ENCODE data around the gene OR10G3. TPM values are rescaled to one million over a fixed set of nuclear protein-coding genes. Genes with fewer than 3 reads are reported as not detected.
"Not testable (repeated sequence)": the region's sequence is repeated elsewhere in the genome, so short reads cannot be mapped to it uniquely, and the experiment has no call there.

Gene OR10G3
- total RNA-seq = not detected

GRCh38 chr14:21579976-21580375, at the start of gene OR10G3:
Gene OR10G3, minus strand, starts transcription at chr14:21580076. Its CDS starts 9,332 bp downstream, at chr14:21570744.
- DNase-seq (no peak), ATAC-seq (ENCODE audit: low read depth) (no peak)
- no peaks in the 10 kb centered on the region for H3K9me3 Mint-ChIP-seq
- no peak within 1 kb of the TSS for H3K4me3 Mint-ChIP-seq
- H3K36me3 Mint-ChIP-seq = no peaks in the 10 kb centered on the region
- H3K27ac Mint-ChIP-seq = no peak within 1 kb of the TSS
- POLR2A ChIA-PET = no interaction called here
- peaks cover 29% of the 10 kb centered on the region for H3K27me3 Mint-ChIP-seq
- no peaks in the 10 kb centered on the region for H3K4me1 Mint-ChIP-seq

- Mint-ChIP-seq H3K4me1 (no peaks in the 10 kb centered on the region), H3K36me3 (no peaks in the 10 kb centered on the region), H3K9me3 (peaks cover 2% of the 10 kb centered on the region), H3K27me3 (peaks cover 12% of the 10 kb centered on the region), H3K4me3 (no peak overlapping the region), H3K27ac (no peak overlapping the region)
- DNase-seq = no peak
- no peak for ATAC-seq (ENCODE audit: low read depth)
- POLR2A ChIA-PET = no interaction called here
Observed at GRCh38 chr14:21626491-21627230, 46.8 kb upstream of the OR10G3 start.

GRCh38 chr14:21617614-21618013, 37.7 kb upstream of the OR10G3 start:
- no peak for DNase-seq
- POLR2A ChIA-PET = no interaction called here
- no peaks in the 10 kb centered on the region for H3K36me3 Mint-ChIP-seq
- no peak overlapping the region for H3K27ac Mint-ChIP-seq
- H3K4me1 Mint-ChIP-seq = no peaks in the 10 kb centered on the region
- H3K27me3 Mint-ChIP-seq = peaks cover 26% of the 10 kb centered on the region
- ATAC-seq (ENCODE audit: low read depth) = no peak
- H3K4me3 Mint-ChIP-seq = no peak overlapping the region
- H3K9me3 Mint-ChIP-seq = no peaks in the 10 kb centered on the region

GRCh38 chr14:21614240-21614639, 34.4 kb upstream of the OR10G3 start:
- Mint-ChIP-seq H3K27me3 (peaks cover 12% of the 10 kb centered on the region), H3K4me3 (no peak overlapping the region), H3K9me3 (no peaks in the 10 kb centered on the region), H3K27ac (no peak overlapping the region), H3K36me3 (no peaks in the 10 kb centered on the region), H3K4me1 (no peaks in the 10 kb centered on the region)
- no peak for ATAC-seq (ENCODE audit: low read depth)
- no peak for DNase-seq
- POLR2A ChIA-PET = no interaction called here

GRCh38 chr14:21612324-21612723, 32.4 kb upstream of the OR10G3 start:
- H3K4me3 Mint-ChIP-seq = no peak overlapping the region
- no peak overlapping the region for H3K27ac Mint-ChIP-seq
- no peaks in the 10 kb centered on the region for H3K4me1 Mint-ChIP-seq
- peaks cover 22% of the 10 kb centered on the region for H3K27me3 Mint-ChIP-seq
- H3K9me3 Mint-ChIP-seq = no peaks in the 10 kb centered on the region
- POLR2A ChIA-PET = no interaction called here
- no peak for ATAC-seq (ENCODE audit: low read depth)
- no peaks in the 10 kb centered on the region for H3K36me3 Mint-ChIP-seq
- no peak for DNase-seq

- H3K4me1 Mint-ChIP-seq; H3K4me3 Mint-ChIP-seq; DNase-seq; H3K27ac Mint-ChIP-seq; H3K9me3 Mint-ChIP-seq; H3K27me3 Mint-ChIP-seq; POLR2A ChIA-PET; ATAC-seq (ENCODE audit: low read depth); H3K36me3 Mint-ChIP-seq: not testable (repeated sequence)
Observed at GRCh38 chr14:21602181-21602580, 22.3 kb upstream of the OR10G3 start.

- Mint-ChIP-seq H3K4me3 (no peak overlapping the region), H3K36me3 (peaks cover 8% of the 10 kb centered on the region), H3K4me1 (no peaks in the 10 kb centered on the region), H3K27me3 (peaks cover 17% of the 10 kb centered on the region), H3K9me3 (peaks cover 11% of the 10 kb centered on the region), H3K27ac (no peak overlapping the region)
- no peak for DNase-seq
- POLR2A ChIA-PET = no interaction called here
- ATAC-seq (ENCODE audit: low read depth) = no peak
Observed at GRCh38 chr14:21589317-21589716, 9.4 kb upstream of the OR10G3 start.

- H3K27me3 Mint-ChIP-seq = peaks cover 28% of the 10 kb centered on the region
- H3K4me3 Mint-ChIP-seq = no peak overlapping the region
- H3K9me3 Mint-ChIP-seq = no peaks in the 10 kb centered on the region
- DNase-seq = no peak
- no peak for ATAC-seq (ENCODE audit: low read depth)
- no peaks in the 10 kb centered on the region for H3K36me3 Mint-ChIP-seq
- POLR2A ChIA-PET = no interaction called here
- no peak overlapping the region for H3K27ac Mint-ChIP-seq
- no peaks in the 10 kb centered on the region for H3K4me1 Mint-ChIP-seq
Observed at GRCh38 chr14:21575661-21576060, 4.2 kb downstream of the OR10G3 start.

- H3K4me3 Mint-ChIP-seq = no peak overlapping the region
- no peak for ATAC-seq (ENCODE audit: low read depth)
Observed at GRCh38 chr14:21572604-21573003, 7.3 kb downstream of the OR10G3 start.

GRCh38 chr14:21558703-21559170, 21.1 kb downstream of the OR10G3 start:
- ATAC-seq (ENCODE audit: low read depth) (no peak), DNase-seq (no peak)
- peaks cover 6% of the 10 kb centered on the region for H3K4me1 Mint-ChIP-seq
- no peaks in the 10 kb centered on the region for H3K9me3 Mint-ChIP-seq
- no peaks in the 10 kb centered on the region for H3K36me3 Mint-ChIP-seq
- no peak overlapping the region for H3K4me3 Mint-ChIP-seq
- POLR2A ChIA-PET = no interaction called here
- no peak overlapping the region for H3K27ac Mint-ChIP-seq
- peaks cover 7% of the 10 kb centered on the region for H3K27me3 Mint-ChIP-seq

More at GRCh38 chr14:21572604-21573003, 7.3 kb downstream of the OR10G3 start:
- Mint-ChIP-seq H3K9me3 (no peaks in the 10 kb centered on the region), H3K4me1 (no peaks in the 10 kb centered on the region), H3K36me3 (no peaks in the 10 kb centered on the region), H3K27me3 (peaks cover 22% of the 10 kb centered on the region), H3K27ac (no peak overlapping the region)
- DNase-seq = no peak
- POLR2A ChIA-PET = no interaction called here

- H3K27me3 Mint-ChIP-seq = peaks cover 8% of the 10 kb centered on the region
- H3K9me3 Mint-ChIP-seq = no peaks in the 10 kb centered on the region
- H3K36me3 Mint-ChIP-seq = no peaks in the 10 kb centered on the region
- H3K27ac Mint-ChIP-seq = peak overlapping the region; percentile 2
- H3K4me1 Mint-ChIP-seq = peaks cover 6% of the 10 kb centered on the region
- no peak for ATAC-seq (ENCODE audit: low read depth)
- H3K4me3 Mint-ChIP-seq = peak overlapping the region; percentile 27
- POLR2A ChIA-PET = interaction anchor here (1.1 to 1.4 kb wide), 3 partner anchors 27 to 63 kb away, joined by 3 to 6 read pairs (median 3); no protein-coding TSS in a partner anchor
- peak; percentile 36 for DNase-seq
Observed at GRCh38 chr14:21557084-21557901, 22.6 kb downstream of the OR10G3 start.

GRCh38 chr14:21556378-21557083, 23.3 kb downstream of the OR10G3 start:
- Mint-ChIP-seq H3K27ac (no peak overlapping the region), H3K4me3 (no peak overlapping the region), H3K4me1 (peaks cover 6% of the 10 kb centered on the region), H3K27me3 (peaks cover 5% of the 10 kb centered on the region), H3K36me3 (no peaks in the 10 kb centered on the region), H3K9me3 (no peaks in the 10 kb centered on the region)
- no peak for DNase-seq
- ATAC-seq (ENCODE audit: low read depth) = no peak
- POLR2A ChIA-PET = interaction anchor here (0.7 to 1.4 kb wide), 5 partner anchors 26 to 80 kb away, joined by 3 to 6 read pairs (median 3); partner anchors contain the start of genes RAB2B and TOX4

GRCh38 chr14:21553266-21553665, 26.6 kb downstream of the OR10G3 start:
- DNase-seq (no peak), ATAC-seq (ENCODE audit: low read depth) (no peak)
- Mint-ChIP-seq H3K9me3 (no peaks in the 10 kb centered on the region), H3K4me3 (no peak overlapping the region), H3K27me3 (peaks cover 5% of the 10 kb centered on the region), H3K4me1 (peaks cover 6% of the 10 kb centered on the region), H3K36me3 (no peaks in the 10 kb centered on the region), H3K27ac (no peak overlapping the region)
- POLR2A ChIA-PET = interaction anchor here (0.7 kb wide), 1 partner anchor 1454 kb away, joined by 3 read pairs; no protein-coding TSS in a partner anchor
